GM18858 (cell line): ENCODE results near the gene TAS2R43.
"Not testable (repeated sequence)": the region's sequence is repeated elsewhere in the genome, so short reads cannot be mapped to it uniquely, and the experiment has no call there.

Experiments
- ATAC-seq: cut with Tn5 transposase; IDR thresholded peaks from one replicate; pipeline ENCODE4 v1.9.1; 2021; ENCODE audit not compliant: unreplicated experiment

Gene TAS2R43, protein sequence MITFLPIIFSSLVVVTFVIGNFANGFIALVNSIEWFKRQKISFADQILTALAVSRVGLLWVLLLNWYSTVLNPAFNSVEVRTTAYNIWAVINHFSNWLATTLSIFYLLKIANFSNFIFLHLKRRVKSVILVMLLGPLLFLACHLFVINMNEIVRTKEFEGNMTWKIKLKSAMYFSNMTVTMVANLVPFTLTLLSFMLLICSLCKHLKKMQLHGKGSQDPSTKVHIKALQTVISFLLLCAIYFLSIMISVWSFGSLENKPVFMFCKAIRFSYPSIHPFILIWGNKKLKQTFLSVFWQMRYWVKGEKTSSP

GRCh38 chr12:11092128-11092527, at the start of gene TAS2R43:
Gene TAS2R43, minus strand, starts transcription at chr12:11092313. Its CDS starts 84 bp downstream, at chr12:11092229.
- ATAC-seq = no peak

DNA sequence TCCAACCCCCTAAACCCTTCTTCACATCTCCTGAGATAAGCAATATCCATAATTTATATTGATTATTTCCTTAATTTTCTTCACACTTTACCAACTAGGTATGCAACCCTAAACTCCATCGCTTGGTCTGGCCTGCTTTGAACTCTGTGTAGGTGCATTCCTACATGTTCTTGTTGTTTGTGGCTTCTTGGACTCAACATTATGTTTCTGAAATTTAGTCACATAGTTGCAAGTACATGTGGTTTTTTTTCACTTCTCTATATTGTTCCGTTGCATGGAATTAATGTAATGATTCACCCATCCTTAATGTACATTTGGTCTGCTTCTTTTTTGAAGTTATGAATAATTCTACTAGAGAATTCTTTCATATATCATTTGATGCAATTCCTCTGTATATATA, 44.0 kb upstream of the TAS2R43 start:
- no peak for ATAC-seq

DNA sequence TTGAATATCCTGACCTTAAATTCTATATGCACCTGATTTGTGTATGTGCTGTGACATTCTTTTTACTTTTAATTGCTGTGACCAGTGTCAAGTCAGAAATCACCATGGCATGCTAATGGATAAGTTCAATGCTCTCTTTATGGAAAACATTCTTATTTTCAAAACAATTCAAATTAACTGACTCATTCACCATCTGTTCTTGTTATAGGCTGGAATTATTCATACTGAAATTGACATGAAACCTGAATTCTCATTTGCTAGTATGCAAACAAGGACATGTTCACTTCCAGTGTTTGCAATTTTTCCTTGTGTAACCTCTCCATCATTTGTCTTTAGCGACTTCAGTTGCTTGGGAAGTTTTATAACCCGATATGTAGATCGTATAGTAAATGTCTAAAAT, 42.2 kb upstream of the TAS2R43 start, which contains the start of gene TAS2R30:
Gene TAS2R30, minus strand, starts transcription at position 340 of the 400 bp plus-strand sequence. CDS start 400 bp downstream, outside the sequence.
- no peak for ATAC-seq

DNA sequence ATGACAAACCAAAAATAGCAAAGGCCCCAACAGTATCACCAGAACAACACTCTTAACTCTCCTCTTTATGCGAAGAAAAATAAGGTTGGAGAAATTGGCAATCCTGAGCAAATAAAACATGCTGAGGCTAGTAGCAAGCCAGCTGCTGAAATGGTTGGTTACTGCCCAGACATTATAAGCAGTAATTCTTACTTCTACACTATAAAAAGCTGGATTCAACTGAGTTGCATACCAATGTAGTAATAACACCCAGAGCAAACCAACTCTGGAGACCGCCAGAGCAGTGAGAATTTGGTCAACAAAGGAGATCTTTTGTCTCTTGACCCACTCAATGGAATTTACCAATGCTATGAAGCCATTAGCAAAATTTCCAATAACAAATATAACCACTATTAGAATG, 41.7 kb upstream of the TAS2R43 start:
- ATAC-seq = no peak

GRCh38 chr12:11133162-11133561, 41.0 kb upstream of the TAS2R43 start:
- no peak for ATAC-seq

DNA sequence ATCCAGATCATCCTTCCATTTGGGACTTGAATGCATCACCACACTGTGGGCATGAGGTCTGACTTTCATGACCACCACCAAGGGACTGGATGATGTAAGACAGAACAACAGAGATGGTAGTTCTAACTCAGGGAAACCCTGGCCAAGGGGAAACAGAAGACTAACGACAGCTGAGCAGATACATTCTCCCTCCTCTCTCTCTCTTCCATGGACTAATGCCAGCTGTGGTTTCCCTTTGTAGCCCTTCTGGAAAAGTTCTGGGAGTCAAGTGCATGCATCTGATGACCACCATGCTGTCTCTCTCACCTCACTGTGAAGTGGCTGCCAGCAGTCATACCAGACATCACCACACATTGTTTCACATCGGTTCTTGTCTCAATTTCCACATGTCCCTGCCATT, 38.9 kb upstream of the TAS2R43 start:
- ATAC-seq = no peak

- ATAC-seq = no peak
These were observed 38.3 kb upstream of the TAS2R43 start for GRCh38 chr12:11130382-11130781.

DNA sequence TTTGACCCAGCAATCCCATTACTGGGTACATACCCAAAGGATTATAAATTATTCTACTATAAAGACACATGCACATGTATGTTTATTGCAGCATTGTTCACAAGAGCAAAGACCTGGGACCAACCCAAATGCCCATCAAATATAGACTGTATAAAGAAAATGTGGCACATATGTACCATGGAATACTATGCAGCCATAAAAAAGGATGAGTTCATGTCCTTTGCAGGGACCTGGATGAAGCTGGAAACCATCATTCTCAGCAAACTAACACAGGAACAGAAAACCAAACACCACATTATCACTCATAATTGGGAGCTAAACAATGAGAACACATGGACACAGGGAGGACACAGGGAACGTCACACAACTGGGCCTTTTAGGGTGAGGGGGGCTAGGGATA, 22.0 kb upstream of the TAS2R43 start:
- ATAC-seq = not testable (repeated sequence)

DNA sequence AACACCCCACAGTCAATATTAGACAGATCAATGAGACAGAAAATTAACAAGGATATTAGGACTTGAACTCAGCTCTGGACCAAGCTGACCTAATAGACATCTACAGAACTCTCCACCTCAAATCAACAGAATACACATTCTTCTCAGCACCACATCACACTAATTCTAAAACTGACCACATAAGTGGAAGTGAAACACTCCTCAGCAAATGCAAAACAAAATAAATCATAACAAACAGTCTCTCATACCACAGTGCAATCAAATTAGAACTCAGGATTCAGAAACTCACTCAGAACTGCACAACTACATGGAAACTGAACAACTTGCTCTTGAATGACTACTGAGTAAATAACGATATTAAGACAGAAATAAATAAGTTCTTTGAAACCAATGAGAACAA, 19.1 kb upstream of the TAS2R43 start:
- not testable (repeated sequence) for ATAC-seq

- ATAC-seq = no peak
These were observed 16.7 kb upstream of the TAS2R43 start for GRCh38 chr12:11108862-11109261.

- ATAC-seq = no peak
These were observed 15.6 kb upstream of the TAS2R43 start for GRCh38 chr12:11107719-11108118.

- no peak for ATAC-seq
These were observed 14.2 kb upstream of the TAS2R43 start for GRCh38 chr12:11106288-11106687.

GRCh38 chr12:11105546-11105945, 13.4 kb upstream of the TAS2R43 start:
- ATAC-seq = no peak

GRCh38 chr12:11094910-11095309, 2.8 kb upstream of the TAS2R43 start:
- peak; percentile 55 for ATAC-seq

GRCh38 chr12:11089246-11089645, 2.9 kb downstream of the TAS2R43 start:
- ATAC-seq = no peak

GRCh38 chr12:11085419-11085818, 6.7 kb downstream of the TAS2R43 start:
- ATAC-seq = peak; percentile 79

DNA sequence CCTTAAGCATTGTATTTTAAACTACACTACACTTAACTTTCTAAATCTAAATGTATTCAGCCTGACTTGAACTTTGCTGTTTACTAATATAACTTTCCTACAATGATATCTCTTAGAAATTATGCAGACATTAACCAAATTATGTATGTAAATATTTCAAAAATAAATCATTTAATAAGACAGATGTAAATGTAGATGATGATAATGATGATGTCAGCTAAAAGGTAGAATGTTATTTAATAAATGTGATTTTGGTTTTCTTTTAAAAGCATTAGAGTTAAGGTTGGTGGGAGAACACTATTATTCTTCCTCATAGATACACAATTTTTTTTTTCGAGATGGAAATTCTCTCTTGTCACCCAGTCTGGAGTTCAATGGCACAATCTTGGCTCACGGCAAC, 10.1 kb downstream of the TAS2R43 start:
- ATAC-seq = no peak

DNA sequence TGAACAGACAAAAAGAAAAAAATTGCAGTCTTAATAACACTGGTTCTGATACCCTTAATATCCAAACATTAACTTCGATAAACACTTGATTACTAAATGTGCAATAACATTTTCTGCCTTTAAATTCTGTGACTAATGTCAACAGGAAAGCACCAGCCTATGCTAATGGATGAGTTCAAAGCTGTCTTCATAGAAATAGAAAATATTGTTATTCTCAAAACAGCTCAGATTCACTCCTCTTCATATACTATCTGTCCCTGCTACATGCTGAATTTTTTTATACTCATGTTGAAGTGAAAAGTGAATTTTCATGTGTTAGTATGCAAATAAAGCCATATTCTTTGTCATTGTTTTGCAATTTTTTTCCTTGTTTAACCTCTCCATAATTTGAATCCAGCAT, 13.9 kb downstream of the TAS2R43 start:
- no peak for ATAC-seq

DNA sequence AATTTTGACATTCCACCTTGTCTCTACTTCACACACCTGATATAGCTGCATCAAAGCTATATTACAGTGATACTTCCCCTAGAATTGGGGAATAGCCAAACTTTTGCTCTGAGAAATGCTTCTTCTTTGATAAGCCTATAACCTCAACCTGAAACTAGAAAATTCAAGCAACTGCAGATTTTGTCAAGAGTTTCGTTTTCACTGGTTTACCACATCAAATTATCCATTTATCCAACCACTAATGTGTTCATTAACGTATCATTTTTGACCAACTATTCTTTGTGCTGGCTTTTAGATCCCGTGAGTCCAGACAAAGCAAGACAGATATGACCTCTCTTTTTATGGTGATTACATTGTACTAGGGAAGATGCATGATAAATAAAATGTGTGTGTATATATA, 16.5 kb downstream of the TAS2R43 start:
- ATAC-seq = no peak

DNA sequence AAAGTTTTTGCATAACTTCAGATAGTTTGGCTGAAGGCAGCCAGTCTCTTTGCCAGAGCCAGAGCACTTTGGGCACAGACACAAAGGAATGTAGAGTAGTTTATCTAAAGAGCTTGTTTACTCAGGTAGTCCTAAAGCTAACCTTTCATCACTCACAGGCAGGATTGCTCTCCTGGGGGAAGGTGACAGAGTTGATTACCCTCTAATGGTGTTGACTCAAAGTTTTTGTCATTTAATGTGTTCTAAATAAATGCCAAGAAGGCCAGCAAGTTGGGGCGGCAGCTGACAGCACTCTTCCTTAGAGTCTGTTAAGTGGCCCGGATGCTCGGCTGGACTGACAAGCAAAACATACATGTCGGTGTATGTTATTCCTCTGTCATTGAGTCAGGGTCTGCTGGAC, 20.7 kb downstream of the TAS2R43 start:
- no peak for ATAC-seq

GRCh38 chr12:11070999-11071398, 21.1 kb downstream of the TAS2R43 start:
- no peak for ATAC-seq

GRCh38 chr12:11069854-11070365, 22.2 kb downstream of the TAS2R43 start:
- ATAC-seq = no peak

DNA sequence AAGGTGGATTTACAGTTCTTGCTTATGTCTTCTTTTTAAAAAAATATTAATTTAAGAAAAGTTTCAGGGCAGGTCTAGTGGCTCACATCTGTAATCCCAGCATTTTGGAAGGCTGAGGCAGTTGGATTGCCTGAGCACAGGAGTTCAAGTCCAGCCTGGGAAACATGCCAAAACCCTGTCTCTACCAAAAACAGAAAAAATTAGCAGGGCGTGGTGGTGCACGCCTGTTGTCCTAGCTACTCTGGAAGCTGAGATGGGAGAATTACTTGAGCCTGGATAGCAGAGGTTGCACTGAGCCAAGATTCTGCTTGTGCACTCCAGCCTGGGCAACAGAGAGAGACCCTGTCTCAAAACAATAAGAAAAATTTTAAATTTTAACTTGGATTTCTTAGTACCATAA, 24.6 kb downstream of the TAS2R43 start:
- ATAC-seq = no peak
